ENCODE data around the gene SLC22A23. TPM values are rescaled to one million over a fixed set of nuclear protein-coding genes. Genes with fewer than 3 reads are reported as not detected.

Gene SLC22A23
- total and polyA plus RNA-seq, 5 experiments from 2014 or later: 0.36 to 5.6 (median 2.8) TPM

GRCh38 chr6:3287976-3288707, 168.7 kb downstream of the SLC22A23 start:
- Mint-ChIP-seq H3K4me3 (no peak overlapping the region), H3K27me3 (no peaks in the 10 kb centered on the region), H3K9me3 (no peaks in the 10 kb centered on the region), H3K27ac (peak overlapping the region in 6 of 10 donors; percentile 12 to 71 (median 30)), H3K4me1 (peaks cover 0 to 9% (median 4%) of the 10 kb centered on the region in 4 donors), H3K36me3 (peaks cover 0 to 5% (median 0%) of the 10 kb centered on the region in 3 donors)
- no peak for DNase-seq
- no peak for ATAC-seq
- POLR2A ChIA-PET: interaction anchor here (0.8 kb wide), 1 partner anchor 8 kb away, joined by 3 read pairs; no protein-coding TSS in a partner anchor

DNA sequence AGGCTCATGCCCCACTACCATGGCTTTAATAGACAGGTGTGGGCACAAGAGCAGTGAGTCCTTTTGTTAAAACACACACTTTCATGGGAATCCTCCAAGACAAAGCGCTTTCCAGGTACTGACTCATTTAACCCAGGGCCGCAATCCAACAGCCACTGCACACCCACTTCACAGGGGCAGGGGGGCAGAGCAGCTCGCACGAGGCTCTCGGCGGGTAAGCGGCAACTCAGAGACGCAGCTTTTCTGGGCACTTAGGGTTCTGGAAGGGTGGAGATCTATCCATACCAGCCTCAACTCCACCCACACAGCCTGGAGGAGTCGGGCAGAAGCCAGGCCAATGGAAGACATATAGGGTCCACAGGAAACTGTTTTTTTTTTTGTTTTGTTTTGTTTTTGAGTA, 169.5 kb downstream of the SLC22A23 start:
- peaks cover 0 to 12% (median 0%) of the 10 kb centered on the region in 3 donors for H3K36me3 Mint-ChIP-seq
- ATAC-seq (no peak), DNase-seq (no peak)
- H3K9me3 Mint-ChIP-seq: no peaks in the 10 kb centered on the region
- POLR2A ChIA-PET: no interaction called here
- no peaks in the 10 kb centered on the region for H3K27me3 Mint-ChIP-seq
- H3K4me1 Mint-ChIP-seq: peaks cover 0 to 9% (median 3%) of the 10 kb centered on the region in 4 donors
- peak overlapping the region in 3 of 10 donors; percentile 7 to 62 (median 32) for H3K27ac Mint-ChIP-seq
- H3K4me3 Mint-ChIP-seq: no peak overlapping the region

GRCh38 chr6:3286641-3287171, 170.1 kb downstream of the SLC22A23 start:
- Mint-ChIP-seq H3K4me1 (peaks cover 0 to 9% (median 3%) of the 10 kb centered on the region in 4 donors), H3K4me3 (no peak overlapping the region), H3K27me3 (no peaks in the 10 kb centered on the region), H3K27ac (peak overlapping the region in 3 of 10 donors; percentile 7 to 55 (median 32)), H3K9me3 (no peaks in the 10 kb centered on the region), H3K36me3 (peaks cover 0 to 12% (median 0%) of the 10 kb centered on the region in 3 donors)
- POLR2A ChIA-PET: no interaction called here
- ATAC-seq (no peak), DNase-seq (no peak)

GRCh38 chr6:3285732-3286131, 171.1 kb downstream of the SLC22A23 start:
- H3K27ac Mint-ChIP-seq: peak overlapping the region in 3 of 10 donors; percentile 32 to 79 (median 32)
- DNase-seq: no peak
- no peak for ATAC-seq
- POLR2A ChIA-PET: interaction anchor here (0.5 kb wide), 1 partner anchor 165 kb away, joined by 3 read pairs; no protein-coding TSS in a partner anchor
- no peaks in the 10 kb centered on the region for H3K9me3 Mint-ChIP-seq
- H3K4me3 Mint-ChIP-seq: no peak overlapping the region
- H3K36me3 Mint-ChIP-seq: peaks cover 0 to 17% (median 0%) of the 10 kb centered on the region in 3 donors
- H3K4me1 Mint-ChIP-seq: peaks cover 0 to 11% (median 3%) of the 10 kb centered on the region in 4 donors
- no peaks in the 10 kb centered on the region for H3K27me3 Mint-ChIP-seq

DNA sequence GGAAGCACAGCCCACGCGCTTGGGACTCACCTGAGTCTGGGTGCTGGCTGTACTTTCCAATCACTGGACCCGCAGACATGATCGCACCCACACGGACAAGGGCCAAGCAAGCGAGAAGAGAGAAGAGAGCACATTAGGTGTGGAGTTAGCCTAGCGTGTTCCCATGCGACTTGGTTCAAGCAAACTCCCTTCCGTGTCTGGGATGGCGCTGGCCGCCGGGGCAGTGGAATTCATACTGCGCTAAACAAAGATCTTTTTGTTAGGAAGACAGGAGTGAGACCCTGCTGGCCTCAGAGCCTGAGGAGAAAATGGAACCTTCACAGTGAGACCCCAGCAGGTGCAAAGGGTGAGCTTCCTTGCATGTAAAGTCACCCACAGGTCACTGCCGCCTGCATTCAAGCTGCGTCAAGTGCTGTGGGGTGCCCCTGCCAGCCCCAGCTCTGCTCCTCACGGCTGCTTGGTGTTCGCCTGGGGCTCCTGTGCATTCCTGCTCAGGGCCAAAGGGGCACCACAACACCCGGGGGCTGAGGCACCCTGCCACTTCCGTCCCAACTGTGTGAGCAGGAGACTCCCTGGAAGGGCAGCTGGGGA, 171.7 kb downstream of the SLC22A23 start:
- DNase-seq: no peak
- no peaks in the 10 kb centered on the region for H3K27me3 Mint-ChIP-seq
- peaks cover 0 to 11% (median 3%) of the 10 kb centered on the region in 4 donors for H3K4me1 Mint-ChIP-seq
- POLR2A ChIA-PET: no interaction called here
- no peak overlapping the region for H3K4me3 Mint-ChIP-seq
- ATAC-seq: no peak
- H3K36me3 Mint-ChIP-seq: peaks cover 0 to 17% (median 0%) of the 10 kb centered on the region in 3 donors
- H3K9me3 Mint-ChIP-seq: no peaks in the 10 kb centered on the region
- H3K27ac Mint-ChIP-seq: peak overlapping the region in 1 of 10 donors; percentile 0

GRCh38 chr6:3284436-3284876, 172.4 kb downstream of the SLC22A23 start:
- POLR2A ChIA-PET: no interaction called here
- no peak overlapping the region for H3K4me3 Mint-ChIP-seq
- peak overlapping the region in 1 of 10 donors; percentile 0 for H3K27ac Mint-ChIP-seq
- no peaks in the 10 kb centered on the region for H3K27me3 Mint-ChIP-seq
- DNase-seq: peak in 1 of 10 donors; percentile 62
- peaks cover 0 to 15% (median 4%) of the 10 kb centered on the region in 4 donors for H3K4me1 Mint-ChIP-seq
- peaks cover 0 to 17% (median 0%) of the 10 kb centered on the region in 3 donors for H3K36me3 Mint-ChIP-seq
- no peak for ATAC-seq
- H3K9me3 Mint-ChIP-seq: no peaks in the 10 kb centered on the region

- H3K27me3 Mint-ChIP-seq: no peaks in the 10 kb centered on the region
- peaks cover 0 to 17% (median 0%) of the 10 kb centered on the region in 3 donors for H3K36me3 Mint-ChIP-seq
- DNase-seq (peak in 1 of 10 donors; percentile 31), ATAC-seq (no peak)
- H3K9me3 Mint-ChIP-seq: no peaks in the 10 kb centered on the region
- no peak overlapping the region for H3K4me3 Mint-ChIP-seq
- POLR2A ChIA-PET: no interaction called here
- H3K27ac Mint-ChIP-seq: peak overlapping the region in 2 of 10 donors; percentile 9 to 79
- peaks cover 0 to 15% (median 4%) of the 10 kb centered on the region in 4 donors for H3K4me1 Mint-ChIP-seq
Measured at GRCh38 chr6:3283641-3284435, 173.0 kb downstream of the SLC22A23 start.

DNA sequence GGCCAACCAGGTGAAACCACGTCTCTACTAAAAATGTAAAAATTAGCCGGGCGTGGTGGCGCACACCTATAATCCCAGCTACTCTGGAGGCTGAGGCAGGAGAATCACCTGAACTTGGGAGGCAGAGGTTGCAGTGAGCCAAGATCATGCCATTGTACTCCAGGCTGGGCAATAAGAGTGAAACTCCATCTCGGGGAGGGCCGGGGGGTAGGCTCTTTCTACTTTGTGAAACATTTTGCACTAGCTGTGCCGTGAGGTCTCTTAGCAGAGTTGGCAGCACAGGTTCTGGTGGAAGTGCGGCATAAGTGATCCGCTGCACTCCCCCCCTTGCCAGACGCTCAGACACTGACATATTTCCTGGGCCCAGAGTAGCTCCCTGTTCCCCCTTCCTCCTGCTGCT, 173.6 kb downstream of the SLC22A23 start:
- peak in 1 of 10 donors; percentile 21 for DNase-seq
- peak overlapping the region in 4 of 10 donors; percentile 11 to 79 (median 45) for H3K27ac Mint-ChIP-seq
- POLR2A ChIA-PET: no interaction called here

GRCh38 chr6:3282476-3283236, 174.2 kb downstream of the SLC22A23 start:
- H3K27ac Mint-ChIP-seq: peak overlapping the region in 2 of 10 donors; percentile 66 to 85
- no peak overlapping the region for H3K4me3 Mint-ChIP-seq
- POLR2A ChIA-PET: interaction anchor here (1.1 kb wide), 1 partner anchor 450 kb away, joined by 3 read pairs; no protein-coding TSS in a partner anchor
- H3K4me1 Mint-ChIP-seq: peaks cover 0 to 11% (median 2%) of the 10 kb centered on the region in 4 donors
- no peaks in the 10 kb centered on the region for H3K9me3 Mint-ChIP-seq
- H3K27me3 Mint-ChIP-seq: no peaks in the 10 kb centered on the region
- H3K36me3 Mint-ChIP-seq: peaks cover 0 to 17% (median 0%) of the 10 kb centered on the region in 3 donors
- ATAC-seq (no peak), DNase-seq (peak in 1 of 10 donors; percentile 19)

More for the DNA sequence above, 173.6 kb downstream of the SLC22A23 start:
- Mint-ChIP-seq H3K4me1 (peaks cover 0 to 14% (median 4%) of the 10 kb centered on the region in 4 donors), H3K36me3 (peaks cover 0 to 17% (median 0%) of the 10 kb centered on the region in 3 donors), H3K4me3 (no peak overlapping the region), H3K27me3 (no peaks in the 10 kb centered on the region), H3K9me3 (no peaks in the 10 kb centered on the region)
- ATAC-seq: no peak

GRCh38 chr6:3281631-3282475, 175.0 kb downstream of the SLC22A23 start:
- Mint-ChIP-seq H3K27me3 (no peaks in the 10 kb centered on the region), H3K9me3 (no peaks in the 10 kb centered on the region), H3K27ac (peak overlapping the region in 1 of 10 donors; percentile 85), H3K4me3 (no peak overlapping the region), H3K4me1 (peaks cover 0 to 12% (median 2%) of the 10 kb centered on the region in 4 donors), H3K36me3 (peaks cover 0 to 22% (median 0%) of the 10 kb centered on the region in 3 donors)
- POLR2A ChIA-PET: interaction anchor here (1.1 kb wide), 1 partner anchor 451 kb away, joined by 3 read pairs; no protein-coding TSS in a partner anchor
- DNase-seq (no peak), ATAC-seq (no peak)

All from naive thymus-derived CD8-positive, alpha-beta T cell (primary cell).